Stimulated activated CD8-positive, alpha-beta memory T cell treated with anti-CD3 and anti-CD28 coated beads, Interleukin-12 subunit alpha, Interleukin-12 subunit beta, amount 100 ng/mL, for 24 hours (primary cell): ENCODE measurements around the gene PTPRD.

ENCODE experiments used
- DNase-seq: peaks from one replicate; pipeline ENCODE4 v3.0.0-alpha.2; 2020; ENCODE audit errors: extremely low read depth

PTPRD gene

GRCh38 chr9:8904771-8905515, 1707.9 kb downstream of the PTPRD start:
- DNase-seq = no peak

GRCh38 chr9:8903077-8903476, 1709.7 kb downstream of the PTPRD start:
- no peak for DNase-seq

- DNase-seq = no peak
Measured at GRCh38 chr9:8901146-8901545, 1711.7 kb downstream of the PTPRD start.

- DNase-seq = no peak
Measured at GRCh38 chr9:8899511-8899910, 1713.3 kb downstream of the PTPRD start.

- no peak for DNase-seq
Measured at GRCh38 chr9:8895861-8896224, 1717.0 kb downstream of the PTPRD start.

GRCh38 chr9:8895106-8895860, 1717.5 kb downstream of the PTPRD start:
- DNase-seq = no peak

- DNase-seq = no peak
Measured at GRCh38 chr9:8890695-8891094, 1722.1 kb downstream of the PTPRD start.

GRCh38 chr9:8889100-8889499, 1723.7 kb downstream of the PTPRD start:
- DNase-seq = no peak

GRCh38 chr9:8888591-8888990, 1724.2 kb downstream of the PTPRD start:
- DNase-seq = no peak

GRCh38 chr9:8887369-8887768, 1725.4 kb downstream of the PTPRD start:
- no peak for DNase-seq

GRCh38 chr9:8883321-8883720, 1729.5 kb downstream of the PTPRD start:
- no peak for DNase-seq

GRCh38 chr9:8880060-8880459, 1732.7 kb downstream of the PTPRD start:
- no peak for DNase-seq

GRCh38 chr9:8879284-8879683, 1733.5 kb downstream of the PTPRD start:
- DNase-seq = no peak

GRCh38 chr9:8877753-8878494, 1734.9 kb downstream of the PTPRD start:
- no peak for DNase-seq

- DNase-seq = no peak
Measured at GRCh38 chr9:8876303-8876702, 1736.5 kb downstream of the PTPRD start.

- DNase-seq = no peak
Measured at GRCh38 chr9:8874482-8874881, 1738.3 kb downstream of the PTPRD start.

GRCh38 chr9:8872802-8873201, 1740.0 kb downstream of the PTPRD start:
- DNase-seq = no peak

GRCh38 chr9:8871796-8872445, 1740.9 kb downstream of the PTPRD start:
- DNase-seq = no peak

GRCh38 chr9:8871396-8871795, 1741.4 kb downstream of the PTPRD start:
- no peak for DNase-seq

GRCh38 chr9:8869812-8870211, 1743.0 kb downstream of the PTPRD start:
- no peak for DNase-seq

GRCh38 chr9:8868632-8869031, 1744.2 kb downstream of the PTPRD start:
- no peak for DNase-seq

- DNase-seq = no peak
Measured at GRCh38 chr9:8867148-8867547, 1745.7 kb downstream of the PTPRD start.
